HG03064 (cell line): ENCODE results near the gene LRBA.

Experiments used
- ATAC-seq: cut with Tn5 transposase; IDR thresholded peaks from one replicate; pipeline ENCODE4 v1.9.1; 2021; ENCODE audit warnings: low read depth; ENCODE audit not compliant: unreplicated experiment

Gene LRBA

DNA sequence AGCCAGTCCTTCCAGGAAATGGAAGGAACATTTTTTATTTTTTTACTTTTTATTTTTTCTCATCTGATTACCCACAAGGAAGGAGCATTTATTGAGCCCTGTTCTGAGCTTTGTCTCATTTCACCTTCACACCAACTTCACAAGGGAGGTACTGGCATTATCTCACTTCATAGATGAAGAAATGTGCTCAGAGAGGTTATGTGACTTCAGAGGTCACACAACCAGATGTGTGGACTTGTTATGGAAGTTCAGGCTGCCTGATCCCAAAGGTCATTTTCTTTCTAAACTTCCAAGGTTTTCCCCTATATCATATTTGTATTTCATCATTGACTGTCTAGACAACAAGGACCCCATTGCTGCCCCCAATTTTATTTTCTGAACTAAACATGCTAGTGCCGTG is 776.5 kb downstream of the LRBA start:
- no peak for ATAC-seq

DNA sequence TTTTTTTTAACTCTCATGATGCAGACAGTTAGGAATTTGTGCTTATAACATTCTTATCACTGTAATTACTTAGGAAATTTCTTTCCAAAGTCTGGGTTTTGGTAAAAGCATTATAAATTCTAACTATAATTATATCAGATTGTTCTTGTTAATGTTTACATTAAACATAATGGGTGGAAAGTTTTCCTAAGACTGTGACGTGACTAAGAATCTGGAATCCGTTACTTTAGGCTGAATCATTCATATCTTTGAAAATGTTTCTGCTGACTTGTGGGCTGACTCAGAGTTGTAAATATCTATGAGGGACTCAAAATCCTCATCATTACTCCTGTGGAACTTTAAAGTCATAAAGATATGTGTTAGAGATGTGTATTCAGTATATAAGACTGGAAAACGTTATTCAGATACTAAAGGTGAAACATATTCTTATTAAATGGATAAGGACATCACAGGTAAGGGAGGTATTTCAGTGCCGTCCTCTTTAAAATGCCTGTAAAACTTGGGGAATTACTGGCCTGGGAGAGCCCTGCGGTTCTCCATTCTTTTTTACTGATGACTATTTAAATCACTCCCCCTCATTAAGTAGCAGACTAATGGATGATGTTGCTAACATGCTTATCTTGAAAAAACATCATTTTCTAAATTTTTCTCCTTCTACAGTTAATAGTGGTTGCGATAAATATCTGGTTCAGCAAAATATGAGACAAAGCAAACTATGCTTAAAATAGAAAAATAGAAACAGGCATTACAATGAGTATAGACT is 777.8 kb downstream of the LRBA start:
- ATAC-seq: no peak

DNA sequence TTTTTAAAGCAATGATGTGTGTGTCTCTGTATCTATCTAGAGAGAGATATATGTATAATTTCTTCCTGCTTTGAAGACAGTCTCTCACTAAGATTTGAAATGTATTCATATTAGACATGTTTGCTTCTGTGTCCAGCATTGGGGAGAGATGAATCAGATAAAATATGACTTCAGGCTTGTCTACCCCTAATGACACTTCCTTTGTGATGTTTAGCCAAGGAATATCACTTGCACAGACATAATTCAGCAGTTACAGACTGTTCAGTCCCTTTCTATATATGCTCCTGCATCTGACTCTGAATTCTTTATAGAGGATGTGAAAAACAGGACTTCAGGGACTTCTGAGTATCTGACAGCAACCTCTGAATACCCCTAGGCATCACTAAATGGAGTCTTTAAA is 778.5 kb downstream of the LRBA start:
- no peak for ATAC-seq

DNA sequence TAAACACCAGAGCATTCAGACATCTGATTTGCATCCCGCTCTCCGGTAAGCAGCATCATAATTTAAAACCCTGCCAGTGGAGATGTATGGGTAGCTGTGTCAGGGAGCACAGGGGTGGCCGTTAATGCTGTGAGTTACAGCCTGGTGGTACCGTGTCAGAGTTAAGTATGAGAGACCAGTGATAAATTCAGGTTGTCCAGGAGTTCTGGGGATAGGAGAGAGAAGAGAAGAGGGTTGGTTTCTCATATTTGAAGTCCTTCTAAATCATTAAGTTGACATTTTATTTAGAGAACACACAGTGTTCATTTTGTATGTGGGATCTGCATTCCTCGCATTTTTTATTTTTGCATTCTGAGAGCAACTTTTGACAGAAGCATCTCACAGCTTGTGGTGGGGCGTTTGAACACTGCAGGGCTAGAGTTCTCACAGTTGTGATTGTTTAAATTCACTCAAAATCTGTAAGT is 779.2 kb downstream of the LRBA start:
- ATAC-seq: no peak

DNA sequence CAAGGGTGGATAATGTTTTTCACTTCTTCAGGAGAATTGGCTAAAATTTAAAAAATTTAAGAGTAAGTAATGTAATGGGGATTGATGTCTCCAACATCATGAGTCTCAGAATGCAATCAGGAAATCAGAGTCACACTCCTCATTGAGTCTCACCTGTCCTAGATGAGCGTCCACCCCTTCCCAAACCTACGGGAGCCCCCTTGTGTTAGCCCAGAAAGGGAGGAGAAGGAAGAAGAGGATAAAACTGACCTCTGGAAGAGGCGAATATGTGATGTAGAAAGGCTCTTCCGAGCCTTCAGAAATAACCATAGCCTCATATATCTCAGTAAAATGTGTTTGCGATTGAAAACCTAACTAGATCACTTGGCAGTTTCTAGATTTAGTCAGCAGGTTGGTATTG is 779.8 kb downstream of the LRBA start:
- no peak for ATAC-seq

DNA sequence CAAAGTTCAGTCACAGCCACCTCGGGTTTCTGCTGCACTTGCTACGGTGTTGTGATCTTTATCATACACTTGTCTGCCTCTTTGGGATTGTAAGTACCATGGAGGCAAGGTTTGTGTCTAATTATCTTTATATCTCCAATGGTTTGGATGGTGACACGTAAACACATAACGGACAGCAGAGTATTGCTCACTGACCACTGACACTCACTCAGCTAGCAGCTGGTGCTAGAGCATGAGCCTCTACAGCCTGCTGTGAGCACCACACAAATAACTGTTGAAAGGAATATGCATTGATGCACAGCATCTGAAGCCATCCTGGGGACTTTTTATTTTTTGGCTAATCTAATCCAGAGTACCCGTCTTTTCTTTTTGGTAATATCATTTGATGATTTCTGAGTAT is 780.8 kb downstream of the LRBA start:
- no peak for ATAC-seq

DNA sequence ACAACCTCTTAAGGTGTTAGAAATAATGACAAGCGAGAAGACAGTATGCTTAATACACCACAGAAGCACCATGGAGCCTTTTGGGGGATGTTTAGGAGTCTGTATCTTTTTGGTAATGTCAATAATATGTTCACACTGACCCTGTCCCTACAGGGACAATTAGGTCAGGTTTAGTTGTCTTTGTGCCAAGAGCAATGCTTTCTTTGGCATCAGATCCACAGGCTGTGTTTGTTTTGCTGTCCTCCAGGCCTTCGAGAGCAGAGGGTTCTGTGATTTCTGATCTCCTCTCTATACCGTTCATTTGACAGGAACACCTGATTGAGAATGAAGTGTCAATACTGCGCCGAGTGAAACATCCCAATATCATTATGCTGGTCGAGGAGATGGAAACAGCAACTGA is 783.1 kb downstream of the LRBA start:
- ATAC-seq: no peak

DNA sequence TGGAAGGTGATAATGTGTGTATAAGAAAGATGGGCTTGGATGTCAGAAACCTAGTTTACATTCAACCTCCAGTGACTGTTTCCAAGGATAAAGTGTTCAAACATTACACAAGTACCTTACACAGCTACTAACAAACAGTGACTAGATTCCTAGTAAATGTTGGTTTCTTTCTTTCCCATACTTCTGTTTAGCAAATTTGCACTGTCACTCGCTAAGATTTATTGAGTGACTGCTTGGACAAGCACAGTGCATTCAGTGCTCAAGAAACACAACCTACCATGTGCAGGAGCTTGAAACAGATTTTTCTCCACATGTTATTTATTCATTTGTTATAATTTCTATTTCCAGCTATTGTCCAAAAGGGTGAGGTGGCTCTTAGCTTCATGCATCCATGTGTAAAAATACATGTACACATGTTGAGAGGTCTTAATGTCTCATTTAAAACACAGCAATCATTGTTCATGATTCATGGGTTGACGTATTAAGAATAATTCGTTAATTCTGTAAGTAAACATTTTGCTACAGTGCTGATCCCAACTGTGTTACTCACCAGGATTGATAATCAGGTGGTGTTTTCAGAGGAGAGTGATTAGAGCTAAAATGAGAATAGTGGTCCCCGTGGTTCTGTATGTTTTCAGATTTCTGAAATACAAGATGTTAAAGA is 783.8 kb downstream of the LRBA start:
- ATAC-seq: no peak

DNA sequence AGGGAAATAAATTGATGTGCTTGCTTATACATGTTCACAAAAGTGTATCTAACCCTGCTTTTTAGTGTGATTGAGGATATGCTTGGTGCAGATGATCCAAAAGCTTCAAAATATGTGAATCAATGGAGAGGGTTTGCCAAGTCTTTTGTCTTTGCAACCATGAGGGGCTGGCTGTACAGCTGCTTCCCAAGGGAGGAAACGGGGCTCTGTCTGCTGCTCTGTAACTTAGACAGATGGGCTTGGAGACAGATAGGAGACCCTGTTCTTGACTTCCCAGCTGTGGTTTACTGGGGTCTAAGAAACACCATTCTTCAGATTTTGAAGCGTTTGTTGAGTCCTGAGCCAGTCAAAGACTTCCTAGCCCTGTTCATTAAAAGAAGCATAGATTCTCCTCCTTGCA is 784.5 kb downstream of the LRBA start:
- ATAC-seq: no peak

DNA sequence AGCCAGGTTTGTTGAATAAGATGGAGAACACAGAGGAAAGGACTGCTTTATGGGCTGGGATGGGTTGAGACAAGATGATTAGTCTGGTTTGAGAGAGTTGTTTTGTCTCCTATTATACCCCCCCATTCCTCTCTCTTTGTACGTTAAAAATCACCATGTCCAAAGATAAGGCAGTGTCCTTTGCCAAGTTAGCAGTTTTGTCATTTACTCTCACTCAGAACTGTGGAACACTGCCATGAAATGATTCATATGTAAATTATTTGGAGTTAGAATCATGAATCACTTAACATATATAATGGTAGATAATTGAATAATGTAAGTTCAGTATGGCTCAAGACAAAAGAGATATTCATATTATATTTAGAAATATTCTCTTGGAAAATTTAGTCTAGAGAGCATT is 785.6 kb downstream of the LRBA start:
- no peak for ATAC-seq

DNA sequence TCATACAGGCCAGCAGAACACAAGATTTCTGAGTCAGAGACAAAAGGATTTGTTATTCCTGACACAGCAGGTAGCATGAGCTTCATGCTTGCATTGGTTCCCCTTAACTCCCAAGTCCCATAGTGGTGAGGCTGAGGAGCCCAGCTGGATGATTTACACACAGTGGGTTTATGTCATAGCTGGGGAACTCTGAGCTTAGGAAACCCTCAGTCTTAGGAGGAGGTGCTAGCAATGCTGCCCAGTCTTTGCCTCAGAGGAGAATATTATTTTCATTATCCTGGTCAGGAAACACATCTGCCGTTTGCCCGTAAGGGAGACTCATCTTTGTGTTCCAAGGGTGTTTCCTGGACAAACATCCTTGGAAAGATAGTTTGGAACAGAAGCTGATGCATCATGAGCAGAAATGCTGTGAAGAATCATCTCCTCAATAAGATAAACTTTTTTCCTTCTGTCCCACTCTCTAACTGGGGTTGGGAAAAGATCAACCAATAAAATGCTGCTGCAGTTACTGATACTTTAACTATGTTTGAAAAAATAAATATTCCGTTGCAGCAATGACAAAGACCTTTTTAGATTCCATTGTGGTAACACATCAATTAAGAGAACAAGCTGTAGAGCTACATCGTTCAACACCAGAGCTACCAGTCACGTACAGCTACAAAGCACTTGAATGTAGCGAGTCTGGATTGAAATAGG is 790.0 kb downstream of the LRBA start:
- no peak for ATAC-seq

DNA sequence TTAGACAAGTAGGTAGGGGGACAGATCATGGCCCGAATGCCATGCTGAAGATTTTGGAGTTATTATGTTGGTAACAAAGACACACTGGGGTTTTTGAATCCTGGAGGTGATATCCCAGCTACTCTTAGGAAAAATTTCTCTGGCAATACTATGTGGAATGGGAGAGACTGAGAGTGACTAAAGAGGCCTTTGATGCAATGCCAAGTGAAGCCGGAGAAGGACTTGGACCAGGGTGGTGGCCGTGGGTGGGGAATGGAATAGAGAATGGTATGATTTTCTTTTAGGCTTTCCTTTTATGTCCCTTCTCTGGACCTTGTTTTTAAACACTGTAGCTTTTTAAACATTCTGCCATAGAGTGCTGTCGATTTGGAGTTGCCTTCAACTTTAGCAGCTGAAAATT is 795.2 kb downstream of the LRBA start:
- no peak for ATAC-seq

DNA sequence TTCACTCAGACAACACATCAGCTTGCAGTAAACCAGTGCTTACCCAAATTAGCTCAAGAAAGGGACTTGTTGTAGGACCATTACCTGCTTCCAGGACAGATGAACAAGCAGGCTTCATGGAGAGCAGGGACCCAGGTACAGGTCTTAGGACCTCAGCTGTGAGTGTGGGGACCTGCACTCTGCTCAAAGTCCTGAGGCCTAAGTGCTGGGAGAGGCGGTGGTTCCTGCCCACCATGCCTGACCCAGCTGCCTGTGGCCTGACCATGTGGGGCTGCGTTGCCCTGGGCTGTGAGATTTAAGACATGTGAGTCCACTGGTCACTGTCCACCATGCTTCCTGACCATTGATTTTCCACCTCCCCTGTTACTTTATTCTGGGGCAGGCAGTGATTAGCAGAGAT is 796.6 kb downstream of the LRBA start:
- ATAC-seq: no peak

DNA sequence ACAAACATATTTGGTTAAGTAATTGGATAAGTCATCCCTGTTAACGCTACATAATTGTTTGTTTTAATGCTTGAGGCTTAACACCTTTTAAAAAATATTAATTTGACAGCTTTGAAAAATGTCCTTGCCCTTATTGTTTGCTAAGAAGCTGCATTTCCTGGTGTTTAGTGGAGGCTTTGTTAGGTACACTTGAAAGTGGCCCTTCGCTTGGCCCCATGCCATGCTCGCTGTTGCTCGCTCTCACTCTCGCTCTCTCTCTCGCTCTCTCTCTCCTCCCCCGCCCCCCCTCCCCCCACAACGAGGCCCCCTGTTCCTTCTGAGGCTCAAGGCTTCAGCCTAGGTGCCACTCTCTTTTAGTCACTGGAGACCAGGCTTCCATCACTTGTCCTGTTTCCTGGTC is 797.3 kb downstream of the LRBA start:
- ATAC-seq: no peak

DNA sequence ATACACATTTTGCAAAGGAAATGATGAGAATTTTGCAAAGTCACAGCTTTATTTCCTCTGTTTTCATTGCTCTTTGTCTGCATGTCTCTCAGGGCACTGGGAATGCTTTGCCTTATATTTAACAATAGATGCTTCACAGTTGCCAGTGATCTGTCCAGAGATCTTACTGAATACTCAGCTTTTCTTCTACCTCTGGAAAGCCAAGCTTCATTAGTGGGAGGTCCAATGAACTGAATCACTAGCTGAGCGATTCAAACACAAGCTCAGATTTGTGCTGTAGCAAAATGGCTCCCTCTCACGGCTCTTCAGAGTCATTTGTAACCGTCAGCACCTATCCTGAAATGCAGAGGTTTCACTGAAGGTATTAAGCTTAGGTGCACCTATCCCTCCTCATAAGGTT is 797.9 kb downstream of the LRBA start:
- ATAC-seq: no peak

DNA sequence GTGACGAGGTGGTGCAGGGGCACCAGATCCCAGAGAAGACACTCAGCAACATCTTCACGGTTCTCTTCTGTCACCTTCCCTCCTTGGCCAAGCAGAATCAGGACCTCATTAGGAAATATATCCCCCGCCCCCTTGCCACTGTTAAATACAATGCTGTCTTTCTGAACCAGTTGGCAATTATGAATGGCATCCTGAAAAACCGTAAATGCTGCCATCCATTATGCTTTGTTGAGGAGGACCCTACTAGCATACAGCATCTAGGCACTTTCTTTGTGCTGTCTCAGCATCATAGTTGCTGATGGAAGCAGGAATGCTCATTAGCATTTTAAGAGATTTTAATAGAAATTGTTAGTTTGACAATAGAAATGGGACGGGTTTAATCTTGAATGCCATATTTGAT is 798.4 kb downstream of the LRBA start:
- ATAC-seq: no peak

DNA sequence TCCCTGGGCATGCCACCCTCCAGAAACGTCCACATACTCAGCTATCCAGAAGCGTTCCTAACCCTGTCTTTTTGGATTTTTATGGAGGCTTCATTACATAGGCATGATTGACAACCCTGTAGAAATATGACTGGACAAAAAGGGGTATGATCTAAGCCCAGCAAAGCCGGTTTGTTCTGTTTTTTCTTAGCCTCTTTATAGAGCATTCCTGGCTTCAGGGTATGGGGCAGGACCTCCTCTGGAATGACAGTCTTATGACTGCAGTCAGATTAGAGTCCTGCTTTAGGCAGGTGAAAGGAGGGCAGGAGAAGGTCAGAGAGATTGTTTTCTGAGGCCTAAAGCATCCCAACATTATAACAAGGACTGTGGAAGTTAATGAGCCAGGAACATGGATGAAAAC is 799.5 kb downstream of the LRBA start:
- ATAC-seq: no peak
